Measurements from ENCODE around the gene HSBP1L1. TPM values are rescaled to one million over a fixed set of nuclear protein-coding genes. Genes with fewer than 3 reads are reported as not detected.

HSBP1L1 gene
- total RNA-seq, 6 experiments from 2014 or later, result 16.8 to 35.1 (median 23.7) TPM

- peaks cover 0 to 26% (median 4%) of the 10 kb centered on the region in 4 donors for H3K36me3 ChIP-seq
- TF ChIP-seq POLR2A (IDR thresholded peaks at IDR 0.05), result no peak
- intact Hi-C loops (cut with DNase I), result no loop called here
- no peaks in the 10 kb centered on the region for H3K27me3 ChIP-seq
- peak overlapping the region in 1 of 3 donors; percentile 2 for H3K4me3 ChIP-seq
- peak overlapping the region in 2 of 3 donors; percentile 83 to 93 for H3K27ac ChIP-seq
- ATAC-seq (no peak), DNase-seq (peak in 2 of 3 donors; percentile 22 to 51)
- WGBS (ENCODE audit: insufficient coverage, low coverage, low lambda C conversion rate, missing lambda C conversion rate), result 26% methylated on average over 10 of the region's 17 CpGs
- peaks cover 0 to 83% (median 32%) of the 10 kb centered on the region in 4 donors for H3K4me1 ChIP-seq
- H3K9me3 ChIP-seq, result no peaks in the 10 kb centered on the region
Observed at GRCh38 chr18:79945118-79946042, 19.1 kb upstream of the HSBP1L1 start.

DNA sequence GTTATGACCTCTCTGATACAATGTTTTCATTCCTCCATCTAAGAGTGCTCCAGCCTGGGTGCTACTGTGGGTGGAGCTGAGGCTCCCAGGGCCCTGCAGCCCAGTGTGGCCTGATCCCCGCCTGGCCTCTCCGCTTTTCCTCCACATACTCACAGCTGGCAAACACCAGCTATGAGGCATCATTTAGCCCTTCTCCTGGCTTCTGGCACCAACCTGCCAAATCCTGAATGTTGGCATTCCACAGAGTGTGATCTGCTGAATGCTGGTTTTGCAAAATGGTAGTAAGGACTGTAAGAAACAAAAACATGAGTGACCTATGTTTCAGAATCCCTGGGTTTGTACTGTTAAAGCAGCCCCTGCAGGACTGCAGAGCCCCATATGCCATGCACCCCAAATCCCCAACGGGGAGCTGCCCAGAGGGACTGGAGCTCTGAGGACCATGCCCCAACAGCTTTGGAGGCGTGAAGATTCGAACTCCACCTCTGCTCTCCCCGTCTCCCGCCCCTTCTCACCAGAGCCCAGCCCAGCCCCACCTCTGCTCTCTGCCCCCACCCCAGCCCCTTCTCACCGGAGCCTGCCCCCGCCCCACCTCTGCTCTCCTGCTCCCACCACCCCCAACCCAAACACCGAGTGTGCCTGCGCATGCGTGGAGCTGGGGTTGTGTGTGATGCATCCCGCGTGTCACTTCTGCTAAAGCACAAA is 17.2 kb upstream of the HSBP1L1 start:
- Histone ChIP-seq H3K9me3 (no peaks in the 10 kb centered on the region), H3K27ac (peak overlapping the region in 2 of 3 donors; percentile 93 to 95), H3K27me3 (no peaks in the 10 kb centered on the region), H3K36me3 (peaks cover 0 to 13% (median 4%) of the 10 kb centered on the region in 4 donors), H3K4me1 (peaks cover 0 to 65% (median 23%) of the 10 kb centered on the region in 4 donors), H3K4me3 (peak overlapping the region in 2 of 3 donors; percentile 89 to 91)
- intact Hi-C loops (cut with DNase I), result no loop called here
- TF ChIP-seq POLR2A (IDR thresholded peaks at IDR 0.05) (no peak), CTCF (IDR thresholded peaks at IDR 0.05) (no peak)
- ATAC-seq, result peak in 2 of 4 donors; percentile 9 to 19
- DNase-seq, result peak in 2 of 3 donors; percentile 48 to 52
- 45% methylated on average over 11 of the region's 14 CpGs for WGBS (ENCODE audit: insufficient coverage, low coverage, low lambda C conversion rate, missing lambda C conversion rate)

GRCh38 chr18:79947881-79948610 is 16.4 kb upstream of the HSBP1L1 start:
- DNase-seq (peak; percentile 59 to 90 (median 72)), ATAC-seq (peak; percentile 35 to 64 (median 45))
- H3K4me3 ChIP-seq, result peak overlapping the region in 2 of 3 donors; percentile 89 to 91
- peaks cover 0 to 56% (median 20%) of the 10 kb centered on the region in 4 donors for H3K4me1 ChIP-seq
- H3K27ac ChIP-seq, result peak overlapping the region; percentile 91 to 95 (median 93)
- no peaks in the 10 kb centered on the region for H3K27me3 ChIP-seq
- WGBS (ENCODE audit: insufficient coverage, low coverage, low lambda C conversion rate, missing lambda C conversion rate), result 42% methylated on average over 14 of the region's 15 CpGs
- H3K9me3 ChIP-seq, result no peaks in the 10 kb centered on the region
- H3K36me3 ChIP-seq, result peaks cover 0 to 5% (median 0%) of the 10 kb centered on the region in 4 donors
- intact Hi-C loops (cut with DNase I), result no loop called here
- TF ChIP-seq POLR2A (IDR thresholded peaks at IDR 0.05), result no peak
- no peak for TF ChIP-seq CTCF (IDR thresholded peaks at IDR 0.05)

- TF ChIP-seq CTCF (IDR thresholded peaks at IDR 0.05) (no peak), POLR2A (IDR thresholded peaks at IDR 0.05) (no peak)
- H3K9me3 ChIP-seq, result no peaks in the 10 kb centered on the region
- peak overlapping the region; percentile 91 to 95 (median 93) for H3K27ac ChIP-seq
- intact Hi-C loops (cut with DNase I), result no loop called here
- H3K4me1 ChIP-seq, result peaks cover 0 to 52% (median 17%) of the 10 kb centered on the region in 4 donors
- H3K36me3 ChIP-seq, result peaks cover 0 to 3% (median 0%) of the 10 kb centered on the region in 4 donors
- DNase-seq (peak; percentile 28 to 56 (median 53)), ATAC-seq (peak in 3 of 4 donors; percentile 2 to 19 (median 8))
- peak overlapping the region; percentile 72 to 91 (median 89) for H3K4me3 ChIP-seq
- 23% methylated on average over 19 of the region's 23 CpGs for WGBS (ENCODE audit: insufficient coverage, low coverage, low lambda C conversion rate, missing lambda C conversion rate)
- no peaks in the 10 kb centered on the region for H3K27me3 ChIP-seq
Observed at GRCh38 chr18:79948719-79949411, 15.6 kb upstream of the HSBP1L1 start.

All from right lobe of liver (tissue), 6 donors.